Measurements from ENCODE around the gene THSD8.

DNA sequence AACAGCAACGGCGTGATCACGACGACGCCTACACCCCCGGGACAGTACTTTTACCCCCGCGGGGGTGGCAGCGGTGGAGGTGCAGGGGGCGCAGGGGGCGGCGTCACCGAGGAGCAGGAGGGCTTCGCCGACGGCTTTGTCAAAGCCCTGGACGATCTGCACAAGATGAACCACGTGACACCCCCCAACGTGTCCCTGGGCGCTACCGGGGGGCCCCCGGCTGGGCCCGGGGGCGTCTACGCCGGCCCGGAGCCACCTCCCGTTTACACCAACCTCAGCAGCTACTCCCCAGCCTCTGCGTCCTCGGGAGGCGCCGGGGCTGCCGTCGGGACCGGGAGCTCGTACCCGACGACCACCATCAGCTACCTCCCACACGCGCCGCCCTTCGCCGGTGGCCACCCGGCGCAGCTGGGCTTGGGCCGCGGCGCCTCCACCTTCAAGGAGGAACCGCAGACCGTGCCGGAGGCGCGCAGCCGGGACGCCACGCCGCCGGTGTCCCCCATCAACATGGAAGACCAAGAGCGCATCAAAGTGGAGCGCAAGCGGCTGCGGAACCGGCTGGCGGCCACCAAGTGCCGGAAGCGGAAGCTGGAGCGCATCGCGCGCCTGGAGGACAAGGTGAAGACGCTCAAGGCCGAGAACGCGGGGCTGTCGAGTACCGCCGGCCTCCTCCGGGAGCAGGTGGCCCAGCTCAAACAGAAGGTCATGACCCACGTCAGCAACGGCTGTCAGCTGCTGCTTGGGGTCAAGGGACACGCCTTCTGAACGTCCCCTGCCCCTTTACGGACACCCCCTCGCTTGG is 9.6 kb upstream of the THSD8 start:
- TF ChIP-seq POLR2A (IDR thresholded peaks at IDR 0.05): peak in 1 of 2 donors; percentile 56
- TF ChIP-seq, protein P1, sequence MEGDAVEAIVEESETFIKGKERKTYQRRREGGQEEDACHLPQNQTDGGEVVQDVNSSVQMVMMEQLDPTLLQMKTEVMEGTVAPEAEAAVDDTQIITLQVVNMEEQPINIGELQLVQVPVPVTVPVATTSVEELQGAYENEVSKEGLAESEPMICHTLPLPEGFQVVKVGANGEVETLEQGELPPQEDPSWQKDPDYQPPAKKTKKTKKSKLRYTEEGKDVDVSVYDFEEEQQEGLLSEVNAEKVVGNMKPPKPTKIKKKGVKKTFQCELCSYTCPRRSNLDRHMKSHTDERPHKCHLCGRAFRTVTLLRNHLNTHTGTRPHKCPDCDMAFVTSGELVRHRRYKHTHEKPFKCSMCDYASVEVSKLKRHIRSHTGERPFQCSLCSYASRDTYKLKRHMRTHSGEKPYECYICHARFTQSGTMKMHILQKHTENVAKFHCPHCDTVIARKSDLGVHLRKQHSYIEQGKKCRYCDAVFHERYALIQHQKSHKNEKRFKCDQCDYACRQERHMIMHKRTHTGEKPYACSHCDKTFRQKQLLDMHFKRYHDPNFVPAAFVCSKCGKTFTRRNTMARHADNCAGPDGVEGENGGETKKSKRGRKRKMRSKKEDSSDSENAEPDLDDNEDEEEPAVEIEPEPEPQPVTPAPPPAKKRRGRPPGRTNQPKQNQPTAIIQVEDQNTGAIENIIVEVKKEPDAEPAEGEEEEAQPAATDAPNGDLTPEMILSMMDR (IDR thresholded peaks at IDR 0.05): no peak
- TF ChIP-seq EP300 (IDR thresholded peaks at IDR 0.05): peak in 1 of 2 donors; percentile 82

All from tibial nerve (tissue), 4 donors.